HepG2 (cell line): ENCODE data around the gene PHLPP2. TPM values are rescaled to one million over a fixed set of nuclear protein-coding genes. Genes with fewer than 3 reads are reported as not detected.

Source experiments
- ATAC-seq: fragments of 200-7000 bp; cut with Tn5 transposase; 3 replicates; pipeline ENCODE4 v1.9.1; 2020; ENCODE audit warnings: mild to moderate bottlenecking, moderate library complexity
- BruUV-seq: library from RNA; stranded (reverse); fragments of 400-500 nt; replicated peaks from 2 replicates; lab custom pipeline; 2021; lab: Mats Ljungman, UMichigan
- CTCF ChIA-PET: fragments of 300-600 bp; formaldehyde crosslinking; extraction: SDS; loops from one replicate; lab custom pipeline; 2021; ENCODE audit warnings: low total read pairs, inconsistent platforms, low intra/inter-chr PET ratio; lab: Yijun Ruan, JAX
- POLR2A ChIA-PET: fragments of 350-600 bp; sonication (Branson Sonifier 250); formaldehyde crosslinking; loops from one replicate; lab custom pipeline; 2020; ENCODE audit warnings: antibody characterized with exemption, inconsistent platforms; lab: Yijun Ruan, JAX
- DNase-seq: peaks from one replicate; pipeline ENCODE4 v3.0.0-alpha.2; 2015; ENCODE audit warnings: low spot score
- FAIRE-seq: peaks from 3 replicates; lab custom pipeline; 2011; peaks lifted over from hg19 to GRCh38; lab: Jason Lieb, UNC
- H2AFZ ChIP-seq: one replicate; pipeline ENCODE4 v1.6.1; 2011; ENCODE audit warnings: low read length, inconsistent platforms
- H3K27ac ChIP-seq: fragments of 300-600 bp; 3 replicates; pipeline ENCODE4 v1.8.0; 2011; ENCODE audit warnings: mixed run types, mild to moderate bottlenecking, mixed read lengths, low read length, inconsistent platforms; ENCODE audit not compliant: insufficient read depth; ENCODE audit errors: extremely low read length
- H3K27me3 ChIP-seq, 2 experiments: fragments of 200-600 bp in 1 of 2; 2 replicates in 1 of 2; 3 replicates in 1 of 2; pipeline versions ENCODE4 v1.6.0 to v1.8.0; 2011; ENCODE audit warnings: low read length in 2 of 2, mild to moderate bottlenecking in 2 of 2, moderate library complexity in 2 of 2, inconsistent platforms in 1 of 2; ENCODE audit not compliant: insufficient read depth in 2 of 2, control insufficient read depth in 1 of 2
- H3K36me3 ChIP-seq, 2 experiments: fragments of 200-600 bp in 1 of 2; replicated peaks in 1 of 2; 2 replicates in 1 of 2; 3 replicates in 1 of 2; pipeline versions ENCODE4 v1.5.1 to v1.8.0; 2011; ENCODE audit warnings: low read length in 2 of 2, inconsistent platforms in 1 of 2; ENCODE audit not compliant: insufficient read depth in 2 of 2, control insufficient read depth in 1 of 2
- H3K4me1 ChIP-seq: 2 replicates; pipeline ENCODE4 v1.5.1; 2012; ENCODE audit warnings: low read length, inconsistent platforms; ENCODE audit not compliant: insufficient read depth
- H3K4me2 ChIP-seq: 2 replicates; pipeline ENCODE4 v1.6.0; 2011; ENCODE audit warnings: low read depth, low read length, inconsistent platforms
- H3K4me3 ChIP-seq, 3 experiments: fragments of 200-600 bp in 1 of 3; sonication (generic), shearing (Covaris generic) in 1 of 3; replicated peaks in 1 of 3; 2 replicates each; pipeline ENCODE4 v1.5.1; 2011 to 2016; ENCODE audit warnings: low read length in 3 of 3, inconsistent platforms in 2 of 3, low read depth in 2 of 3, mild to moderate bottlenecking in 2 of 3, control low read depth in 1 of 3, mixed read lengths in 1 of 3; ENCODE audit not compliant: insufficient read depth in 1 of 3
- H3K79me2 ChIP-seq: one replicate; pipeline ENCODE4 v1.6.1; 2011; ENCODE audit warnings: low read length, inconsistent platforms; ENCODE audit not compliant: insufficient read depth
- H3K9ac ChIP-seq: 2 replicates; pipeline ENCODE4 v1.6.0; 2011; ENCODE audit warnings: mild to moderate bottlenecking, low read depth, low read length, inconsistent platforms; ENCODE audit not compliant: insufficient read depth
- H3K9me3 ChIP-seq: 2 replicates; pipeline ENCODE4 v1.5.1; 2012; ENCODE audit warnings: mild to moderate bottlenecking, low read length
- H4K20me1 ChIP-seq: 2 replicates; pipeline ENCODE4 v1.6.0; 2011; ENCODE audit warnings: inconsistent platforms, mild to moderate bottlenecking, low read length, moderate library complexity; ENCODE audit not compliant: insufficient read depth
- EED ChIP-seq: sonication (generic); formaldehyde crosslinking; IDR thresholded peaks from 2 replicates; pipeline ENCODE4 v1.5.0; 2020; ENCODE audit warnings: mild to moderate bottlenecking, missing genetic modification reagents
- GATA4 ChIP-seq: sonication (generic); IDR thresholded peaks from 2 replicates; pipeline ENCODE4 v1.6.1; 2016; ENCODE audit warnings: antibody characterized with exemption, low read depth, borderline replicate concordance
- HOXA9 ChIP-seq: sonication (generic); formaldehyde crosslinking; IDR thresholded peaks from 2 replicates; pipeline ENCODE4 v1.8.1; 2022; ENCODE audit warnings: missing genetic modification reagents, mild to moderate bottlenecking, moderate library complexity, borderline replicate concordance
- KDM1A ChIP-seq: IDR thresholded peaks from 2 replicates; pipeline ENCODE4 v1.6.1; 2016; ENCODE audit warnings: missing compliant biosample characterization
- KLF9 ChIP-seq: IDR thresholded peaks from 2 replicates; pipeline ENCODE4 v1.6.1; 2016; ENCODE audit warnings: low read depth
- MATR3 ChIP-seq: sonication (generic); formaldehyde crosslinking; IDR thresholded peaks from 2 replicates; pipeline ENCODE4 v1.4.0; 2020; ENCODE audit warnings: missing genetic modification reagents
- NCOR1 ChIP-seq: fragments of 200-600 bp; sonication (generic); IDR thresholded peaks from 2 replicates; pipeline ENCODE4 v1.7.0; 2017; ENCODE audit warnings: antibody characterized with exemption, low read length, borderline replicate concordance
- NFIB ChIP-seq: sonication (generic); formaldehyde crosslinking; IDR thresholded peaks from 2 replicates; pipeline ENCODE4 v1.9.0; 2021; ENCODE audit warnings: missing genetic modification reagents, mild to moderate bottlenecking, borderline replicate concordance
- PCBP2 ChIP-seq: fragments of 200-400 bp; formaldehyde crosslinking; optimal IDR thresholded peaks from 2 replicates; pipeline ENCODE3; 2018; ENCODE audit warnings: low read length, low read depth; ENCODE audit not compliant: poor library complexity, severe bottlenecking
- PHF20 ChIP-seq: sonication (generic); formaldehyde crosslinking; IDR thresholded peaks from 2 replicates; pipeline ENCODE4 v1.5.0; 2020; ENCODE audit warnings: mild to moderate bottlenecking, missing genetic modification reagents
- POLR2AphosphoS2 ChIP-seq: IDR thresholded peaks from 2 replicates; pipeline ENCODE4 v1.6.1; 2011; ENCODE audit warnings: low read depth, low read length, improper control_type of control experiment
- RAD21 ChIP-seq: fragments of 450-650 bp; formaldehyde crosslinking; IDR thresholded peaks from 2 replicates; pipeline ENCODE4 v1.5.0; 2020; ENCODE audit warnings: mild to moderate bottlenecking
- SIX4 ChIP-seq: sonication (generic); formaldehyde crosslinking; IDR thresholded peaks from 2 replicates; pipeline ENCODE4 v1.4.0; 2020; ENCODE audit warnings: missing genetic modification reagents
- SP1 ChIP-seq, 2 experiments: fragments of 450-650 bp in 1 of 2; sonication (generic) in 1 of 2; formaldehyde crosslinking in 1 of 2; IDR thresholded peaks; 2 replicates each; pipeline versions ENCODE4 v1.4.0 to v1.6.1; 2016 to 2020; ENCODE audit warnings: missing genetic modification reagents in 1 of 2
- SP2 ChIP-seq: sonication (generic); formaldehyde crosslinking; IDR thresholded peaks from 2 replicates; pipeline ENCODE4 v1.5.1; 2020; ENCODE audit warnings: mild to moderate bottlenecking, missing genetic modification reagents
- SRSF4 ChIP-seq: fragments of 200-400 bp; formaldehyde crosslinking; IDR thresholded peaks from one replicate; pipeline ENCODE4 v1.6.1; 2018; ENCODE audit warnings: mild to moderate bottlenecking, low read depth, low read length, moderate library complexity; ENCODE audit not compliant: poor library complexity, severe bottlenecking
- TEAD3 ChIP-seq: optimal IDR thresholded peaks from 2 replicates; pipeline ENCODE3; 2016; ENCODE audit warnings: borderline replicate concordance
- ZC3H4 ChIP-seq: sonication (generic); formaldehyde crosslinking; IDR thresholded peaks from 2 replicates; pipeline ENCODE4 v1.4.0; 2020; ENCODE audit warnings: missing genetic modification reagents, borderline replicate concordance
- ZFP90 ChIP-seq: sonication (generic); formaldehyde crosslinking; IDR thresholded peaks from 2 replicates; pipeline ENCODE4 v1.8.0; 2022; ENCODE audit warnings: missing genetic modification reagents, mild to moderate bottlenecking, inconsistent platforms, borderline replicate concordance
- ZNF432 ChIP-seq: sonication (generic); formaldehyde crosslinking; IDR thresholded peaks from 2 replicates; pipeline ENCODE4 v1.5.0; 2020; ENCODE audit warnings: missing genetic modification reagents, mild to moderate bottlenecking, borderline replicate concordance
- ZNF660 ChIP-seq: sonication (generic); formaldehyde crosslinking; IDR thresholded peaks from 2 replicates; pipeline ENCODE4 v1.5.1; 2020; ENCODE audit warnings: mild to moderate bottlenecking, low read depth, missing genetic modification reagents, borderline replicate concordance
- ZNF674 ChIP-seq: sonication (generic); formaldehyde crosslinking; IDR thresholded peaks from 2 replicates; pipeline ENCODE4 v1.5.0; 2020; ENCODE audit warnings: low read depth, mild to moderate bottlenecking, missing genetic modification reagents
- WGBS: methylation state at CpG from one replicate; pipeline ENCODE4 v1.1.6; 2017; ENCODE audit warnings: low lambda C conversion rate; 5-methylcytosine and 5-hydroxymethylcytosine counted together
- in situ Hi-C: cut with HindIII; loops from 2 replicates; pipeline ENCODE4 v1.10.0; 2017; ENCODE audit warnings: low pct_unique_long_range_greater_than_20kb; ENCODE audit not compliant: extremely low pct_ligation_motif_present
- intact Hi-C: fragments of 100-400 bp; cut with micrococcal nuclease; formaldehyde crosslinking; loops from one replicate; pipeline ENCODE4 v1.10.0; 2022; ENCODE audit not compliant: unreplicated experiment
- polyA plus RNA-seq, 8 experiments: library from polyadenylated mRNA; depleted of rRNA in 3 of 8; stranded (reverse) in 7 of 8; unstranded in 1 of 8; fragments of >200 nt; fragmentation: Illumina TruSeq in 4 of 8; extraction: Trizol in 4 of 8; gene quantifications; 2 replicates each; pipeline versions ENCODE4 v1.2.1 to v1.2.3, GENCODE V29; 2011 to 2016; ENCODE audit warnings: low read depth in 4 of 8, missing spikeins in 1 of 8, mixed read lengths in 1 of 8; ENCODE audit not compliant: insufficient read depth in 1 of 8
- total RNA-seq, 5 experiments: library from RNA; depleted of rRNA; stranded (reverse); fragments of >200 nt; fragmentation: Illumina TruSeq; extraction: Trizol; gene quantifications; 2 replicates each; pipeline ENCODE4 v1.2.3, GENCODE V29; 2016; ENCODE audit warnings: low read depth in 1 of 5
- TF ChIP-seq, protein P1 (sequence below): IDR thresholded peaks from 2 replicates; pipeline ENCODE4 v1.6.1; 2016; ENCODE audit warnings: mild to moderate bottlenecking, missing biosample characterization, missing genetic modification reagents

PHLPP2 gene
- total and polyA plus RNA-seq, 2 of the 13 experiments (the other 11 are each of a cell fraction or from before 2014, with no cell fraction given) = 8.9 TPM

DNA sequence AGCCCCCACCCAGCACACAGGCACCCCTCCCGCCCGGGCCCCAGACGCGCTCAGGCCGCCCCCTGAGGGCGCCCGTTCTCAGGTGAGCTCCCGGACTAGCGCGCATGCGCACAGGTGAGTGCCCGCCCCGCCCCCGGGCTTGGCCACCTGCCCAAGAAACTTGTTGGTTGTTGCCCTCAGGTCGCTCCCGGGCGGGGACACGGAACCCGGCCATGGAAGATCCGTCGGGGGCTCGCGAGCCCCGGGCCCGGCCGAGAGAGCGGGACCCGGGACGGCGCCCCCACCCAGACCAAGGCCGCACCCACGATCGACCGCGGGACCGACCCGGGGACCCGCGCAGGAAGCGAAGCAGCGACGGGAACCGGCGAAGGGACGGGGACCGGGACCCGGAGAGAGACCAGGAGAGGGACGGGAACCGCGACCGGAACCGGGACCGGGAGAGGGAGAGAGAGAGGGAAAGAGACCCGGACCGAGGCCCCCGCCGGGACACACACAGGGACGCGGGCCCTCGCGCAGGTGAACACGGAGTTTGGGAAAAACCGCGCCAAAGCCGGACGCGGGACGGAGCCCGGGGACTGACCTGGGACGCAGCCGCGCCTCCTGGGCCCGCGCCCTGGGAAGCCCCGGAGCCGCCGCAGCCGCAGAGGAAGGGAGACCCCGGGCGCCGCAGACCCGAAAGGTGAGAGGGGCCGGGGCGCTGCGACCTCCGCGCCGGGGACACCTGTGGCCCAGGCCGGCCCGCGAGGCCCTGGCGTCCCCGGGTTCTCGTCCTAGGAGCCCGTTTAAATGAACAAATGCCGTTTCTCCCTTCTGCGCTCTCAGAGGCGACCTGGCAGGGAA is 98.3 kb downstream of the PHLPP2 start, which contains the start of gene MARVELD3 (continued):
- TF ChIP-seq PCBP2 = no peak
- TF ChIP-seq PHF20 (CRISPR knock-in tag) = peak; percentile 55; the same call in 1 of the 2 replicates
- no peak for TF ChIP-seq SRSF4
- TF ChIP-seq GATA4 = no peak

DNA sequence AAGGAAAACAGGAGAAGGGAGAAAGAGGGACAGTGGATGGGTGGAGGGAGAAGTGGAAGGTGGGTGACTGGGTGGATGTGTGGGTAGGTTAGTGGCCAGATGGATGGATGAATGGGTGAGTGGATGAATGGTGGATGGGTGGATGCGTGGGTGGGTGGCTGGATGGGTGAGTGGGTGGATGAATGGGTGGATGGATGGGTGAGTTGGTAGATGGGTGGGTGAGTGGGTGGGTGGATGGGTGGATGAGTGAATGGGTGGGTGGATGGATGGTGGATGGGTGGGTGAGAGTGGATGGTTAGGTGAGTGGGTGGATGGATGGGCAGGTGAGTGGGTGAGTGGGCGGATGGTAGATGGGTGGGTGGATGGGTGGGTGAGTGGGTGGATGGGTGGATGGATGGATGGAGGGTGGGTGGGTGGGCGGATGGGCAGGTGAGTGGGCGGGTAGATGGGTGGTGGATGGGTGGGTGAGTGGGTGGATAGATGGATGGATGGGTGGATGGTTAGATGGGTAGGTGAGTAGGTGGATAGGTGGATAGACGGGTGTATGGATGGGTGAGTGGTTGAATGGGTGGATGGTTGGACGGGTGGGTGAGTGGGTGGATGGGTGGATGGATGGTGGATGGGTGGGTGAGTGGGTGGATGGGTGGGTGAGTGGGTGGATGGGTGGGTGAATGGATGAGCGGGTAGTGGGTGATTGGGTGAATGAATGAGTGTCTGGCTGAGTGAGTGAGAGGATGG is 99.2 kb downstream of the PHLPP2 start:
- POLR2A ChIA-PET = interaction anchor here (0.6 to 0.8 kb wide), 2 partner anchors 14 to 60 kb away, joined by 3 read pairs; no protein-coding TSS in a partner anchor
- no peak for ATAC-seq
- Histone ChIP-seq H3K9ac (no peak overlapping the region), H2AFZ (no peak overlapping the region), H4K20me1 (no peaks in the 10 kb centered on the region), H3K4me2 (peak overlapping the region; percentile 93), H3K9me3 (no peaks in the 10 kb centered on the region), H3K4me1 (peaks cover 49% of the 10 kb centered on the region), H3K4me3 (peak overlapping the region in 2 of 3 experiments; percentile 90 to 92; a peak in 3 of 6 replicates), H3K27ac (no peak overlapping the region), H3K27me3 (no peaks in the 10 kb centered on the region; a peak in 1 of 5 replicates), H3K79me2 (no peaks in the 10 kb centered on the region), H3K36me3 (no peaks in the 10 kb centered on the region)
- in situ Hi-C loops = no loop called here
- intact Hi-C loops = no loop called here
- no TSS peak for BruUV-seq
- no peak for DNase-seq
- 85% methylated on average over 7 of the region's 7 CpGs for WGBS
- no peak for FAIRE-seq
- CTCF ChIA-PET = no interaction called here
- TF ChIP-seq POLR2AphosphoS2 (no peak), SP1 (IDR thresholded peaks at IDR 0.05) (no peak), SP1 (CRISPR knock-in tag; IDR thresholded peaks at IDR 0.05) (no peak), KDM1A (CRISPR knock-in tag) (no peak), SP2 (peak; percentile 20; the same call in 1 of the 2 replicates), ZC3H4 (CRISPR knock-in tag) (no peak), ZFP90 (CRISPR knock-in tag) (no peak), NCOR1 (no peak), NFIB (CRISPR knock-in tag) (no peak), ZNF660 (CRISPR knock-in tag) (no peak), TEAD3 (CRISPR knock-in tag) (no peak), KLF9 (CRISPR knock-in tag) (no peak), EED (CRISPR knock-in tag) (0 out of 2 replicates have a peak, but pooled peaks have one; percentile 22), HOXA9 (CRISPR knock-in tag) (no peak), ZNF674 (CRISPR knock-in tag) (0 out of 2 replicates have a peak, but pooled peaks have one; percentile 41), RAD21 (no peak), SIX4 (CRISPR knock-in tag) (no peak), ZNF432 (CRISPR knock-in tag) (no peak), MATR3 (no peak)
- TF ChIP-seq, protein P1, sequence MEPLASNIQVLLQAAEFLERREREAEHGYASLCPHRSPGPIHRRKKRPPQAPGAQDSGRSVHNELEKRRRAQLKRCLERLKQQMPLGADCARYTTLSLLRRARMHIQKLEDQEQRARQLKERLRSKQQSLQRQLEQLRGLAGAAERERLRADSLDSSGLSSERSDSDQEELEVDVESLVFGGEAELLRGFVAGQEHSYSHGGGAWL = no peak
